Neural cell (in vitro differentiated cells): ENCODE data around the gene LDHD. TPM values are rescaled to one million over a fixed set of nuclear protein-coding genes. Genes with fewer than 3 reads are reported as not detected.

Experiments
- H2AFZ ChIP-seq: fragments of 200-600, 300-800 bp; sonication (generic), shearing (Covaris generic); 2 replicates; pipeline ENCODE4 v1.6.0; 2014; ENCODE audit warnings: low read depth, mild to moderate bottlenecking, antibody characterized with exemption, low read length, moderate library complexity
- H3F3A ChIP-seq: fragments of 200-600 bp; shearing (Covaris generic); 2 replicates; pipeline ENCODE4 v1.6.1; 2016; ENCODE audit warnings: mild to moderate bottlenecking, moderate library complexity, mixed read lengths, antibody characterized with exemption, low read length; ENCODE audit not compliant: insufficient read depth, poor library complexity, severe bottlenecking
- H3K27ac ChIP-seq: fragments of 200-600, 300-800 bp; sonication (generic), shearing (Covaris generic); 2 replicates; pipeline ENCODE4 v1.5.1; 2014; ENCODE audit warnings: mild to moderate bottlenecking, low read length, moderate library complexity
- H3K27me3 ChIP-seq: fragments of 300-800, 200-600 bp; sonication (generic), shearing (Covaris generic); 2 replicates; pipeline ENCODE4 v1.6.0; 2014; ENCODE audit warnings: mild to moderate bottlenecking, low read depth, low read length, moderate library complexity; ENCODE audit not compliant: insufficient read depth
- H3K36me3 ChIP-seq: fragments of 300-800, 200-600 bp; sonication (generic), shearing (Covaris generic); 2 replicates; pipeline ENCODE4 v1.5.1; 2014; ENCODE audit warnings: mild to moderate bottlenecking, antibody characterized with exemption, low read length, moderate library complexity; ENCODE audit not compliant: insufficient read depth
- H3K4me2 ChIP-seq: fragments of 300-800, 200-600 bp; sonication (generic), shearing (Covaris generic); 2 replicates; pipeline ENCODE4 v1.6.0; 2014; ENCODE audit warnings: mild to moderate bottlenecking, low read length
- H3K4me3 ChIP-seq: fragments of 300-800, 200-600 bp; sonication (generic), shearing (Covaris generic); 2 replicates; pipeline ENCODE4 v1.5.1; 2014; ENCODE audit warnings: mild to moderate bottlenecking, low read length, moderate library complexity
- H3K79me2 ChIP-seq: fragments of 200-600 bp; shearing (Covaris generic); replicated peaks from 2 replicates; pipeline ENCODE4 v1.6.0; 2014; ENCODE audit warnings: mild to moderate bottlenecking, low read length, moderate library complexity; ENCODE audit not compliant: insufficient read depth
- H3K9ac ChIP-seq: fragments of 300-800, 200-600 bp; sonication (generic), shearing (Covaris generic); 2 replicates; pipeline ENCODE4 v1.6.1; 2016; ENCODE audit warnings: mild to moderate bottlenecking, low read length, mixed read lengths
- H3K9me2 ChIP-seq: fragments of 200-600 bp; shearing (Covaris generic); 2 replicates; pipeline ENCODE4 v1.6.1; 2016; ENCODE audit warnings: mild to moderate bottlenecking, low read length, mixed read lengths; ENCODE audit not compliant: insufficient read depth
- H3K9me3 ChIP-seq: fragments of 200-600, 300-800 bp; sonication (generic), shearing (Covaris generic); 2 replicates; pipeline ENCODE4 v1.6.1; 2016; ENCODE audit warnings: mild to moderate bottlenecking, mixed run types, low read length, moderate library complexity, mixed read lengths
- H4K20me1 ChIP-seq: fragments of 200-600 bp; shearing (Covaris generic); 2 replicates; pipeline ENCODE4 v1.6.1; 2016; ENCODE audit warnings: mild to moderate bottlenecking, mixed run types; ENCODE audit not compliant: insufficient read depth
- EP300 ChIP-seq: fragments of 450-650 bp; conservative IDR thresholded peaks from 2 replicates; pipeline ENCODE4 v1.6.1; 2014; ENCODE audit warnings: antibody characterized with exemption, mild to moderate bottlenecking, moderate library complexity; ENCODE audit not compliant: poor library complexity, severe bottlenecking
- EZH2 ChIP-seq: fragments of 200-600, 300-800 bp; shearing (Covaris generic), sonication (generic); IDR thresholded peaks from 2 replicates; pipeline ENCODE4 v1.6.1; 2014; ENCODE audit warnings: antibody characterized with exemption, low read length, borderline replicate concordance, mild to moderate bottlenecking; ENCODE audit not compliant: insufficient read depth, poor library complexity, severe bottlenecking
- MXI1 ChIP-seq: fragments of 450-650 bp; conservative IDR thresholded peaks from 2 replicates; pipeline ENCODE4 v1.6.1; 2014; ENCODE audit warnings: antibody characterized with exemption, mild to moderate bottlenecking; ENCODE audit not compliant: poor library complexity, severe bottlenecking
- POLR2AphosphoS5 ChIP-seq: IDR thresholded peaks from 2 replicates; pipeline ENCODE4 v1.6.1; 2012
- RAD21 ChIP-seq: fragments of 450-650 bp; conservative IDR thresholded peaks from 2 replicates; pipeline ENCODE4 v1.6.1; 2014; ENCODE audit warnings: antibody characterized with exemption, mild to moderate bottlenecking, moderate library complexity
- REST ChIP-seq: IDR thresholded peaks from 2 replicates; pipeline ENCODE4 v1.6.1; 2012; ENCODE audit warnings: borderline replicate concordance
- SMC3 ChIP-seq: fragments of 450-650 bp; conservative IDR thresholded peaks from 2 replicates; pipeline ENCODE4 v1.6.1; 2014; ENCODE audit warnings: antibody characterized with exemption, mild to moderate bottlenecking, moderate library complexity; ENCODE audit not compliant: poor library complexity
- TAF1 ChIP-seq: IDR thresholded peaks from 2 replicates; pipeline ENCODE4 v1.6.1; 2012; ENCODE audit warnings: low read depth
- polyA plus RNA-seq: library from polyadenylated mRNA; depleted of rRNA; stranded (reverse); fragments of >200 nt; gene quantifications from 2 replicates; pipeline ENCODE4 v1.2.3, GENCODE V29; 2014
- TF ChIP-seq, protein P1 (sequence below): fragments of 450-650 bp; IDR thresholded peaks from 2 replicates; pipeline ENCODE4 v1.5.1; 2014; ENCODE audit warnings: antibody characterized with exemption, mild to moderate bottlenecking, moderate library complexity; ENCODE audit not compliant: poor library complexity, severe bottlenecking

Gene LDHD
- polyA plus RNA-seq, 1 donor from 2014 or later: not detected

DNA sequence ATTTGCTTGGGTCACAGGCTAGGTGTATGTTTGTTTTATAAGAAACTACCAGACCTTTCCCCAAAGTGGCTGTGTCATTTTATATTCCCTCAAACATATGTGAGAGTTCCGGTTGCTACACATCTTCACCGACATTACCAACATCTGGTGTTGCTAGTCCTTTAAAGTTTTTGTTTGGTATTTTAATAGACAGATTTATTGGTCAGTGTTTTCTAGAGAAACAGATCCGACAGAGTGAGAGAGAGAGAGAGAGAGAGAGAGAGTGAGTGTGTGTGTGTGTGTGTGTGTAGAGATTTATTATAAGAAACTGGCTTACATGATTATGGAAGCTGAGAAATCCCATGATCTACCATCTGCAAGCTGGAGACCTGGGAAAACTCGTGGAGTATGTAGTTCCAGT lies 31.0 kb downstream of the LDHD start:
- Histone ChIP-seq H3K4me3 (no peak overlapping the region), H3F3A (no peaks in the 10 kb centered on the region), H3K36me3 (no peaks in the 10 kb centered on the region), H3K4me2 (no peak overlapping the region), H3K9me3 (no peaks in the 10 kb centered on the region), H4K20me1 (no peaks in the 10 kb centered on the region), H3K9me2 (no peaks in the 10 kb centered on the region), H2AFZ (no peak overlapping the region), H3K9ac (no peak overlapping the region), H3K27me3 (no peaks in the 10 kb centered on the region), H3K79me2 (peaks cover 62% of the 10 kb centered on the region), H3K27ac (no peak overlapping the region)
- TF ChIP-seq MXI1 (no peak), EZH2 (no peak), SMC3 (no peak), POLR2AphosphoS5 (no peak), EP300 (no peak), REST (no peak), TAF1 (no peak), RAD21 (no peak)
- TF ChIP-seq, protein P1, sequence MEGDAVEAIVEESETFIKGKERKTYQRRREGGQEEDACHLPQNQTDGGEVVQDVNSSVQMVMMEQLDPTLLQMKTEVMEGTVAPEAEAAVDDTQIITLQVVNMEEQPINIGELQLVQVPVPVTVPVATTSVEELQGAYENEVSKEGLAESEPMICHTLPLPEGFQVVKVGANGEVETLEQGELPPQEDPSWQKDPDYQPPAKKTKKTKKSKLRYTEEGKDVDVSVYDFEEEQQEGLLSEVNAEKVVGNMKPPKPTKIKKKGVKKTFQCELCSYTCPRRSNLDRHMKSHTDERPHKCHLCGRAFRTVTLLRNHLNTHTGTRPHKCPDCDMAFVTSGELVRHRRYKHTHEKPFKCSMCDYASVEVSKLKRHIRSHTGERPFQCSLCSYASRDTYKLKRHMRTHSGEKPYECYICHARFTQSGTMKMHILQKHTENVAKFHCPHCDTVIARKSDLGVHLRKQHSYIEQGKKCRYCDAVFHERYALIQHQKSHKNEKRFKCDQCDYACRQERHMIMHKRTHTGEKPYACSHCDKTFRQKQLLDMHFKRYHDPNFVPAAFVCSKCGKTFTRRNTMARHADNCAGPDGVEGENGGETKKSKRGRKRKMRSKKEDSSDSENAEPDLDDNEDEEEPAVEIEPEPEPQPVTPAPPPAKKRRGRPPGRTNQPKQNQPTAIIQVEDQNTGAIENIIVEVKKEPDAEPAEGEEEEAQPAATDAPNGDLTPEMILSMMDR: no peak

DNA sequence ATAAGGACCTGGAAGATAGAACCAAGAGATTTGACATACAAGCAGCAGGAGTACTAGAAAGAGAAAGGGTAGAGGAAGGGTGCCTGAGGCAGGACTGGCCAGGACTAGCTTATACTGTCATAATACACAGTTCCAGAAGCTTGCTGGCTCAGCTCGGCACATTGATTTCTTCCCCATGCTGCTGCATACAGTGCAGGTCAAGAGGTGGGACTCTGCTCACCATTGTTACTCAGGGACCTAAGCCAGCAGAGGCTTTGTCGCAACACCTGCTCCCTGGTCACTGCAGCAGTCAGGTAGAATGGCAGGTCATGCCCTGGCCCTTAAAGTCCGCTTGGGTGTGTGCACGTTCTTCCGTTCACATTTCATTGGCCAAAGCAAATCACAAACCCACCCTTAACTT lies 32.8 kb downstream of the LDHD start:
- Histone ChIP-seq H3K4me3 (no peak overlapping the region), H3K36me3 (no peaks in the 10 kb centered on the region), H3K9ac (no peak overlapping the region), H3K79me2 (peaks cover 47% of the 10 kb centered on the region), H2AFZ (no peak overlapping the region), H3K27ac (no peak overlapping the region), H3K9me3 (no peaks in the 10 kb centered on the region), H4K20me1 (no peaks in the 10 kb centered on the region), H3K9me2 (no peaks in the 10 kb centered on the region), H3K27me3 (no peaks in the 10 kb centered on the region), H3K4me2 (no peak overlapping the region), H3F3A (no peaks in the 10 kb centered on the region)
- TF ChIP-seq REST (no peak), EZH2 (no peak), RAD21 (no peak), POLR2AphosphoS5 (no peak), EP300 (no peak)
- TF ChIP-seq, protein P1: no peak
